HepG2 (cell line): ENCODE measurements around the gene ZC3H7B. TPM values are rescaled to one million over a fixed set of nuclear protein-coding genes. Genes with fewer than 3 reads are reported as not detected.
A peak's percentile ranks its signal among the peaks of the same experiment; 100 is the strongest.

Experiments used
- ATAC-seq: fragments of 200-7000 bp; cut with Tn5 transposase; 3 replicates; pipeline ENCODE4 v1.9.1; 2020; ENCODE audit warnings: mild to moderate bottlenecking, moderate library complexity
- BruUV-seq: library from RNA; stranded (reverse); fragments of 400-500 nt; replicated peaks from 2 replicates; lab custom pipeline; 2021; lab: Mats Ljungman, UMichigan
- CTCF ChIA-PET: fragments of 300-600 bp; formaldehyde crosslinking; extraction: SDS; loops from one replicate; lab custom pipeline; 2021; ENCODE audit warnings: low total read pairs, inconsistent platforms, low intra/inter-chr PET ratio; lab: Yijun Ruan, JAX
- POLR2A ChIA-PET: fragments of 350-600 bp; sonication (Branson Sonifier 250); formaldehyde crosslinking; loops from one replicate; lab custom pipeline; 2020; ENCODE audit warnings: antibody characterized with exemption, inconsistent platforms; lab: Yijun Ruan, JAX
- DNase-seq: peaks from one replicate; pipeline ENCODE4 v3.0.0-alpha.2; 2015; ENCODE audit warnings: low spot score
- FAIRE-seq: peaks from 3 replicates; lab custom pipeline; 2011; peaks lifted over from hg19 to GRCh38; lab: Jason Lieb, UNC
- H2AFZ ChIP-seq: one replicate; pipeline ENCODE4 v1.6.1; 2011; ENCODE audit warnings: low read length, inconsistent platforms
- H3K27ac ChIP-seq: fragments of 300-600 bp; 3 replicates; pipeline ENCODE4 v1.8.0; 2011; ENCODE audit warnings: mixed run types, mild to moderate bottlenecking, mixed read lengths, low read length, inconsistent platforms; ENCODE audit not compliant: insufficient read depth; ENCODE audit errors: extremely low read length
- H3K27me3 ChIP-seq, 2 experiments: fragments of 200-600 bp in 1 of 2; 2 replicates in 1 of 2; 3 replicates in 1 of 2; pipeline versions ENCODE4 v1.6.0 to v1.8.0; 2011; ENCODE audit warnings: low read length in 2 of 2, mild to moderate bottlenecking in 2 of 2, moderate library complexity in 2 of 2, inconsistent platforms in 1 of 2; ENCODE audit not compliant: insufficient read depth in 2 of 2, control insufficient read depth in 1 of 2
- H3K36me3 ChIP-seq, 2 experiments: fragments of 200-600 bp in 1 of 2; replicated peaks in 1 of 2; 2 replicates in 1 of 2; 3 replicates in 1 of 2; pipeline versions ENCODE4 v1.5.1 to v1.8.0; 2011; ENCODE audit warnings: low read length in 2 of 2, inconsistent platforms in 1 of 2; ENCODE audit not compliant: insufficient read depth in 2 of 2, control insufficient read depth in 1 of 2
- H3K4me1 ChIP-seq: 2 replicates; pipeline ENCODE4 v1.5.1; 2012; ENCODE audit warnings: low read length, inconsistent platforms; ENCODE audit not compliant: insufficient read depth
- H3K4me2 ChIP-seq: 2 replicates; pipeline ENCODE4 v1.6.0; 2011; ENCODE audit warnings: low read depth, low read length, inconsistent platforms
- H3K4me3 ChIP-seq, 3 experiments: fragments of 200-600 bp in 1 of 3; sonication (generic), shearing (Covaris generic) in 1 of 3; replicated peaks in 1 of 3; 2 replicates each; pipeline ENCODE4 v1.5.1; 2011 to 2016; ENCODE audit warnings: low read length in 3 of 3, inconsistent platforms in 2 of 3, low read depth in 2 of 3, mild to moderate bottlenecking in 2 of 3, control low read depth in 1 of 3, mixed read lengths in 1 of 3; ENCODE audit not compliant: insufficient read depth in 1 of 3
- H3K79me2 ChIP-seq: one replicate; pipeline ENCODE4 v1.6.1; 2011; ENCODE audit warnings: low read length, inconsistent platforms; ENCODE audit not compliant: insufficient read depth
- H3K9ac ChIP-seq: 2 replicates; pipeline ENCODE4 v1.6.0; 2011; ENCODE audit warnings: mild to moderate bottlenecking, low read depth, low read length, inconsistent platforms; ENCODE audit not compliant: insufficient read depth
- H3K9me3 ChIP-seq: 2 replicates; pipeline ENCODE4 v1.5.1; 2012; ENCODE audit warnings: mild to moderate bottlenecking, low read length
- H4K20me1 ChIP-seq: 2 replicates; pipeline ENCODE4 v1.6.0; 2011; ENCODE audit warnings: inconsistent platforms, mild to moderate bottlenecking, low read length, moderate library complexity; ENCODE audit not compliant: insufficient read depth
- CC2D1A ChIP-seq: sonication (generic); formaldehyde crosslinking; IDR thresholded peaks from 2 replicates; pipeline ENCODE4 v1.8.1; 2023; ENCODE audit warnings: mild to moderate bottlenecking, missing genetic modification reagents
- DMAP1 ChIP-seq: IDR thresholded peaks from 2 replicates; pipeline ENCODE4 v1.6.1; 2016
- FOXA3 ChIP-seq: IDR thresholded peaks from 2 replicates; pipeline ENCODE4 v1.6.1; 2016; ENCODE audit warnings: missing genetic modification reagents, missing compliant biosample characterization
- FOXO1 ChIP-seq: sonication (generic); formaldehyde crosslinking; IDR thresholded peaks from 2 replicates; pipeline ENCODE4 v1.4.0; 2020; ENCODE audit warnings: missing genetic modification reagents
- HNF1A ChIP-seq, 2 experiments: sonication (generic) in 1 of 2; formaldehyde crosslinking in 1 of 2; IDR thresholded peaks; 2 replicates each; pipeline versions ENCODE4 v1.4.0 to v1.6.1; 2016 to 2020; ENCODE audit warnings: borderline replicate concordance in 1 of 2, low read depth in 1 of 2, mild to moderate bottlenecking in 1 of 2, missing genetic modification reagents in 1 of 2
- HNF4G ChIP-seq, 2 experiments: sonication (generic) in 1 of 2; formaldehyde crosslinking in 1 of 2; IDR thresholded peaks; 2 replicates each; pipeline versions ENCODE4 v1.4.0 to v1.6.1; 2011 to 2020; ENCODE audit warnings: borderline replicate concordance in 2 of 2, low read depth in 2 of 2, mild to moderate bottlenecking in 2 of 2, low read length in 1 of 2, missing genetic modification reagents in 1 of 2, moderate library complexity in 1 of 2
- KMT2B ChIP-seq: IDR thresholded peaks from 2 replicates; pipeline ENCODE4 v1.6.1; 2016; ENCODE audit warnings: missing genetic modification reagents, missing compliant biosample characterization
- NR2C2 ChIP-seq: sonication (generic); formaldehyde crosslinking; IDR thresholded peaks from 2 replicates; pipeline ENCODE4 v1.4.0; 2020; ENCODE audit warnings: missing genetic modification reagents, mild to moderate bottlenecking, moderate library complexity, borderline replicate concordance
- PHF21A ChIP-seq: sonication (generic); formaldehyde crosslinking; IDR thresholded peaks from 2 replicates; pipeline ENCODE4 v1.5.0; 2020; ENCODE audit warnings: mild to moderate bottlenecking, missing genetic modification reagents
- PPARG ChIP-seq: conservative IDR thresholded peaks from 2 replicates; pipeline ENCODE4 v1.6.1; 2016; ENCODE audit warnings: missing biosample characterization, missing genetic modification reagents
- RXRB ChIP-seq: IDR thresholded peaks from 2 replicates; pipeline ENCODE4 v1.6.1; 2016; ENCODE audit warnings: borderline replicate concordance, missing genetic modification reagents, missing compliant biosample characterization
- SUZ12 ChIP-seq: fragments of 150-350 bp; IDR thresholded peaks from 2 replicates; pipeline ENCODE4 v1.6.1; 2014; ENCODE audit warnings: low read depth, low read length
- TARDBP ChIP-seq: sonication (generic); formaldehyde crosslinking; IDR thresholded peaks from 2 replicates; pipeline ENCODE4 v1.8.0; 2022; ENCODE audit warnings: mild to moderate bottlenecking, missing genetic modification reagents
- ZFX ChIP-seq: sonication (generic); formaldehyde crosslinking; IDR thresholded peaks from 2 replicates; pipeline ENCODE4 v1.4.0; 2020; ENCODE audit warnings: mild to moderate bottlenecking, low read depth, missing genetic modification reagents, moderate library complexity
- ZMAT3 ChIP-seq: sonication (generic); formaldehyde crosslinking; conservative IDR thresholded peaks from 2 replicates; pipeline ENCODE4 v1.7.0; 2021; ENCODE audit warnings: missing genetic modification reagents
- ZNF12 ChIP-seq: sonication (generic); formaldehyde crosslinking; IDR thresholded peaks from 2 replicates; pipeline ENCODE4 v1.5.0; 2020; ENCODE audit warnings: missing genetic modification reagents
- ZNF121 ChIP-seq: sonication (generic); formaldehyde crosslinking; IDR thresholded peaks from 2 replicates; pipeline ENCODE4 v1.5.0; 2020; ENCODE audit warnings: mild to moderate bottlenecking, missing genetic modification reagents
- ZNF326 ChIP-seq: sonication (generic); formaldehyde crosslinking; IDR thresholded peaks from 2 replicates; pipeline ENCODE4 v1.4.0; 2020; ENCODE audit warnings: missing genetic modification reagents, borderline replicate concordance
- ZNF460 ChIP-seq: sonication (generic); formaldehyde crosslinking; IDR thresholded peaks from 2 replicates; pipeline ENCODE4 v1.5.1; 2020; ENCODE audit warnings: missing genetic modification reagents, mild to moderate bottlenecking, borderline replicate concordance
- ZNF580 ChIP-seq: IDR thresholded peaks from 2 replicates; pipeline ENCODE4 v1.6.1; 2016; ENCODE audit warnings: low read depth, borderline replicate concordance
- WGBS: methylation state at CpG from one replicate; pipeline ENCODE4 v1.1.6; 2017; ENCODE audit warnings: low lambda C conversion rate; 5-methylcytosine and 5-hydroxymethylcytosine counted together
- in situ Hi-C: cut with HindIII; loops from 2 replicates; pipeline ENCODE4 v1.10.0; 2017; ENCODE audit warnings: low pct_unique_long_range_greater_than_20kb; ENCODE audit not compliant: extremely low pct_ligation_motif_present
- intact Hi-C: fragments of 100-400 bp; cut with micrococcal nuclease; formaldehyde crosslinking; loops from one replicate; pipeline ENCODE4 v1.10.0; 2022; ENCODE audit not compliant: unreplicated experiment
- polyA plus RNA-seq, 8 experiments: library from polyadenylated mRNA; depleted of rRNA in 3 of 8; stranded (reverse) in 7 of 8; unstranded in 1 of 8; fragments of >200 nt; fragmentation: Illumina TruSeq in 4 of 8; extraction: Trizol in 4 of 8; gene quantifications; 2 replicates each; pipeline versions ENCODE4 v1.2.1 to v1.2.3, GENCODE V29; 2011 to 2016; ENCODE audit warnings: low read depth in 4 of 8, missing spikeins in 1 of 8, mixed read lengths in 1 of 8; ENCODE audit not compliant: insufficient read depth in 1 of 8
- total RNA-seq, 5 experiments: library from RNA; depleted of rRNA; stranded (reverse); fragments of >200 nt; fragmentation: Illumina TruSeq; extraction: Trizol; gene quantifications; 2 replicates each; pipeline ENCODE4 v1.2.3, GENCODE V29; 2016; ENCODE audit warnings: low read depth in 1 of 5

Gene ZC3H7B
- total and polyA plus RNA-seq, 2 of the 13 experiments (the other 11 are each of a cell fraction or from before 2014, with no cell fraction given), result 26.4 to 37.2 TPM

GRCh38 chr22:41360126-41360525 is 58.8 kb downstream of the ZC3H7B start:
- BruUV-seq, result no TSS peak
- CTCF ChIA-PET, result no interaction called here
- DNase-seq (peak; percentile 85), ATAC-seq (peak; percentile 90), FAIRE-seq (peak; percentile 89)
- Histone ChIP-seq H3K27me3 (no peaks in the 10 kb centered on the region), H3K27ac (no peak overlapping the region), H3K9ac (no peak overlapping the region), H3K4me2 (peak overlapping the region; percentile 40), H3K4me3 (no peak overlapping the region; a peak in 1 of 6 replicates), H3K36me3 (peaks cover 12 to 29% of the 10 kb centered on the region in 2 experiments; a peak in 4 of 5 replicates), H2AFZ (no peak overlapping the region), H3K4me1 (peaks cover 40% of the 10 kb centered on the region), H4K20me1 (no peaks in the 10 kb centered on the region), H3K9me3 (no peaks in the 10 kb centered on the region), H3K79me2 (no peaks in the 10 kb centered on the region)
- 23% methylated on average over 4 of the region's 11 CpGs for WGBS
- POLR2A ChIA-PET, result interaction anchor here (1.0 to 2.2 kb wide), 4 partner anchors 21 to 88 kb away, joined by 3 to 35 read pairs (median 4); partner anchors contain the start of gene TEF
- in situ Hi-C loops, result no loop called here
- intact Hi-C loops, result loop anchor here (10.0 kb wide), 1 partner anchor 55 kb away; the partner anchor contains the start of gene ZC3H7B
- TF ChIP-seq ZNF121 (CRISPR knock-in tag) (peak; percentile 76), RXRB (CRISPR knock-in tag) (peak; percentile 71), SUZ12 (no peak), PPARG (CRISPR knock-in tag) (peak; percentile 86), PHF21A (CRISPR knock-in tag) (peak; percentile 66; the same call in 1 of the 2 replicates), ZNF460 (CRISPR knock-in tag) (no peak), NR2C2 (0 out of 2 replicates have a peak, but pooled peaks have one; percentile 36), DMAP1 (CRISPR knock-in tag) (peak; percentile 28; the same call in 1 of the 2 replicates), FOXO1 (CRISPR knock-in tag) (peak; percentile 54; the same call in 1 of the 2 replicates), ZNF12 (CRISPR knock-in tag) (peak; percentile 92), HNF1A (IDR thresholded peaks at IDR 0.05; ENCODE audit: low read depth) (no peak), HNF1A (CRISPR knock-in tag; IDR thresholded peaks at IDR 0.05; ENCODE audit: borderline replicate concordance) (no peak), ZFX (peak; percentile 33; the same call in 1 of the 2 replicates), ZNF580 (CRISPR knock-in tag) (peak; percentile 23; the same call in 1 of the 2 replicates), HNF4G (IDR thresholded peaks at IDR 0.05; ENCODE audit: borderline replicate concordance, low read depth, low read length) (peak; percentile 72; the same call in 1 of the 2 replicates), HNF4G (CRISPR knock-in tag; IDR thresholded peaks at IDR 0.05; ENCODE audit: borderline replicate concordance, low read depth) (no peak), CC2D1A (CRISPR knock-in tag) (no peak), ZNF326 (CRISPR knock-in tag) (peak; percentile 98), FOXA3 (peak; percentile 97), KMT2B (CRISPR knock-in tag) (0 out of 2 replicates have a peak, but pooled peaks have one; percentile 3), TARDBP (CRISPR knock-in tag) (0 out of 2 replicates have a peak, but pooled peaks have one; percentile 25), ZMAT3 (CRISPR knock-in tag) (0 out of 2 replicates have a peak, but pooled peaks have one; percentile 36)
